Upper lobe of right lung (tissue), 1 donor: ENCODE results near the gene TSPO. TPM values are rescaled to one million over a fixed set of nuclear protein-coding genes. Genes with fewer than 3 reads are reported as not detected.
A peak's percentile ranks its signal among the peaks of the same experiment; 100 is the strongest.

ENCODE experiments used
- ATAC-seq: fragments of 200-7000 bp; cut with Tn5 transposase; one replicate; pipeline ENCODE4 v1.9.1; 2020; ENCODE audit warnings: mild to moderate bottlenecking, moderate library complexity
- DNase-seq: peaks from one replicate; pipeline ENCODE4 v3.0.0-alpha.2; 2020
- H3K27ac ChIP-seq: fragments of 200-600 bp; one replicate; pipeline ENCODE4 v1.8.0; 2022
- H3K27me3 ChIP-seq: fragments of 200-600 bp; one replicate; pipeline ENCODE4 v1.8.0; 2022; ENCODE audit warnings: mild to moderate bottlenecking
- H3K36me3 ChIP-seq: fragments of 200-600 bp; one replicate; pipeline ENCODE4 v1.8.0; 2022
- H3K4me1 ChIP-seq: fragments of 200-600 bp; one replicate; pipeline ENCODE4 v1.8.0; 2022
- H3K4me3 ChIP-seq: fragments of 200-600 bp; one replicate; pipeline ENCODE4 v1.8.0; 2022; ENCODE audit warnings: mild to moderate bottlenecking
- H3K9me3 ChIP-seq: fragments of 200-600 bp; one replicate; pipeline ENCODE4 v1.8.0; 2022
- intact Hi-C: fragments of 100-400 bp; cut with DNase I; formaldehyde crosslinking; loops from one replicate; pipeline ENCODE4 v1.11.0; 2022
- total RNA-seq: library from RNA; stranded (reverse); fragmentation: NEBNext Ultra II Directional; extraction: Animal tissue kit (Norgen Biotek cat#: 25700); gene quantifications from one replicate; pipeline ENCODE4 v1.2.1, GENCODE V29; 2021
- TF ChIP-seq, protein P1 (sequence below): fragments of 200-600 bp; IDR thresholded peaks from one replicate; pipeline ENCODE4 v1.8.0; 2022; ENCODE audit warnings: antibody characterized with exemption
- donor health status: DM: no; HTN: yes; CAD: no; lungs with severe emphysema.

Gene TSPO
- total RNA-seq, 1 donor from 2014 or later: 185 TPM

DNA sequence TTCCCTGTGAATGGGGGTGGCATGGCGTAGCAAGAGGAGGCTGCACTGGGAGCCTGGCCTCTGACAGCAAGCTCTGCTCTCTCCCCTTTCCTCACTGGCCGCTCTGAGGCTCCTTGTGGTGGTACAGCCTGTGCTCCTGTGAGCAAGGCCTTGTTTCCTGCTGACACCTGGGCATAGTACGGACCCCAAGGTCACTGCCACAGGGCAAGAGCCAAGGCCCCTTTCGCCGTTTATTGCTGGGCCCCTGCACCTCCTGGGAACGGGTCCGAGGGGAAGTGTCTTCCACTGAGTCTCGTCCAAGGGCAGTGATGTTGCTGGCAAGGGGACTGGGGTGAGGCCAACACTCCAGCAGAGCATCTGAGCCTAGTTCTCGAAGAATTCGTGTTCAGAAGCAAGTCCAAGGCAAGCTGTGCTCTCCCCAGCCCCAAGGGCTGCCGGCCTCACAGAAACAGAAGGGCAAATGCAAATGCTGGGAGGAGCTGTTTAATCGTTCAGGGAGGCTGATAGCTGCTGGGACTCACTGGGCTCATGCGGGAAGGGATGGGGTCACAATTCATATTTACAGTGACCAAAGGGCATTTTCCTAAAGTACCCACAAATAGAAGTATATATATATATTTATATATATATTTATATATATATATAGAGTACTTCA is 51.5 kb downstream of the TSPO start:
- TF ChIP-seq, protein P1, sequence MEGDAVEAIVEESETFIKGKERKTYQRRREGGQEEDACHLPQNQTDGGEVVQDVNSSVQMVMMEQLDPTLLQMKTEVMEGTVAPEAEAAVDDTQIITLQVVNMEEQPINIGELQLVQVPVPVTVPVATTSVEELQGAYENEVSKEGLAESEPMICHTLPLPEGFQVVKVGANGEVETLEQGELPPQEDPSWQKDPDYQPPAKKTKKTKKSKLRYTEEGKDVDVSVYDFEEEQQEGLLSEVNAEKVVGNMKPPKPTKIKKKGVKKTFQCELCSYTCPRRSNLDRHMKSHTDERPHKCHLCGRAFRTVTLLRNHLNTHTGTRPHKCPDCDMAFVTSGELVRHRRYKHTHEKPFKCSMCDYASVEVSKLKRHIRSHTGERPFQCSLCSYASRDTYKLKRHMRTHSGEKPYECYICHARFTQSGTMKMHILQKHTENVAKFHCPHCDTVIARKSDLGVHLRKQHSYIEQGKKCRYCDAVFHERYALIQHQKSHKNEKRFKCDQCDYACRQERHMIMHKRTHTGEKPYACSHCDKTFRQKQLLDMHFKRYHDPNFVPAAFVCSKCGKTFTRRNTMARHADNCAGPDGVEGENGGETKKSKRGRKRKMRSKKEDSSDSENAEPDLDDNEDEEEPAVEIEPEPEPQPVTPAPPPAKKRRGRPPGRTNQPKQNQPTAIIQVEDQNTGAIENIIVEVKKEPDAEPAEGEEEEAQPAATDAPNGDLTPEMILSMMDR: no peak
- Histone ChIP-seq H3K36me3 (no peaks in the 10 kb centered on the region), H3K27me3 (peaks cover 4% of the 10 kb centered on the region), H3K4me1 (no peaks in the 10 kb centered on the region), H3K4me3 (no peak overlapping the region), H3K9me3 (no peaks in the 10 kb centered on the region), H3K27ac (no peak overlapping the region)
- ATAC-seq (no peak), DNase-seq (no peak)
- intact Hi-C loops: no loop called here

DNA sequence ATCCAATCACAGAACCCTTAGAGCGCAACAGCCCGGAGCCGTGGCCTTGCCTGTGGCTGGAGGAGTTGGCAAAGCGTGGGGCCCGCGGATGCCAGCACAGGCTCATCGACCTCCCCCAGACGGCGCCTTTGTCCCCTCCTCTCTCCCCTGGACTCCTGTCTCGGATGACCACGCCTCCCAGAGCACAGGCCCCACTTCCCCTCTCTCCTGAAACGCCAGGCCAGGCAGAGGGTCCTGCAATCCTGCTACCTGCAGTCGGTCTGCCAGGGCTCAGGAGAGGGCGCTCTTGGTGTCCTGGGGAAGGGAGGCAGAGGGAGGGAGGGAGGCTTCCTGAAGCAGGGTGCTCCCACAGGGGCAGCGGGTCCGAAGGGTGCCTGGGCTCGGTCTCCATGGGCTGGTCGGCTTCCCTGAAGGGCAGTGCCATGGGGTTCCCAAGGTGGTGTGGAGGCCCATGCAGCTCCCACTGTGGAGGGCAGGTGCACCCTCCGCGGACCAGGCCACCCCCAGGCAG is 52.2 kb downstream of the TSPO start:
- DNase-seq (peak; percentile 66), ATAC-seq (no peak)
- Histone ChIP-seq H3K4me3 (no peak overlapping the region), H3K4me1 (no peaks in the 10 kb centered on the region), H3K27me3 (peaks cover 4% of the 10 kb centered on the region), H3K9me3 (no peaks in the 10 kb centered on the region), H3K36me3 (no peaks in the 10 kb centered on the region), H3K27ac (no peak overlapping the region)
- intact Hi-C loops: no loop called here
- TF ChIP-seq, protein P1: no peak

DNA sequence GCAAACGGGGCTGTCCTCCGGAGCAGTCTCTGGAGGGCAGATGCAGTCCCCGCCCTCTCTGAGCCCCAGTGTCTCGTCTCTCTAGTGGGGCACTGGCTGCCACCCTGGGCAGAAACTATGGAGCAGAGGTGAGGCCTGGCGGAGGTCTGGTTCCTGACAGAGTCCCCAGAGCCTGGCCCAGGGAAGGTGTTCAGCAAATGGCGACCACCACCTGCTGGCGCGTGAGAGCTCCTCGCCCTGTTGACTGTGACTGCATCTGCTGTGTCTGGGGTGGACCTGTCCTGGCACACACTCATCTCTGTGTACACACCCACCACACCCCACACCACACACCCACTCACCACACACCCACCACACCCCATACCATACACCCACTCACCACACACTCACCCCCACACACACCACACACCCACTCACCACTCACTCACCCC is 53.9 kb downstream of the TSPO start:
- Histone ChIP-seq H3K4me3 (no peak overlapping the region), H3K27ac (no peak overlapping the region), H3K9me3 (no peaks in the 10 kb centered on the region), H3K36me3 (no peaks in the 10 kb centered on the region), H3K27me3 (no peaks in the 10 kb centered on the region), H3K4me1 (no peaks in the 10 kb centered on the region)
- DNase-seq (no peak), ATAC-seq (no peak)
- TF ChIP-seq, protein P1: no peak
- intact Hi-C loops: no loop called here

DNA sequence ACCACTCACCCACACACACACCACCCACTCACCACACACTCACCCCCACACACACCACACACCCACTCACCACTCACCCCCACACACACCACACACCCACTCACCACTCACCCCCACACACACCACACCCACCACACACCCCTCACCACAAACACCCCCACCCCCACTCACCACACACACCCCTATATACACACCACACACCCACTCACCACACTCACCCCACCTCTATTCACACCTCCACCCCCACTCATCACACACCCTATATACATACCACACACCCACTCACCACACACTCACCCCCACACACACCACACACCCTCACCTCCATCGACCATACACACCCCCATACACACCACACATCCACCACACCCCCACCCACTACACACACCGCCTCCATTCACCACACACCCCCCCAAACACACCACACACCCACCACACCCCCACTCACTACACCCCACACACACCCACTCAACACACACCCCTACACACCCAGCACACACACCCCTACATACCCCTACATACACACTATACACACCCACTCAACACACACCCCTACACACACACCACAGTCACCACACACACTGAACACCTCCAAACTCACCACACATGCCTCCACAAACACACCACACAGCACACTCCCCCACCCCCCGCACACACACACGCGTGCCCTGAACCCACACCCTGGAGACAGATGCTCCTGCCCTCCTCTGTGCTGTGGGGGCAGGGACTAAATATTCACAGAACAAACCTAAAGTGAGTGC is 54.6 kb downstream of the TSPO start:
- Histone ChIP-seq H3K4me1 (no peaks in the 10 kb centered on the region), H3K27me3 (no peaks in the 10 kb centered on the region), H3K9me3 (no peaks in the 10 kb centered on the region), H3K27ac (no peak overlapping the region), H3K36me3 (no peaks in the 10 kb centered on the region), H3K4me3 (no peak overlapping the region)
- ATAC-seq: no peak
- TF ChIP-seq, protein P1: no peak
- no peak for DNase-seq
- intact Hi-C loops: no loop called here

DNA sequence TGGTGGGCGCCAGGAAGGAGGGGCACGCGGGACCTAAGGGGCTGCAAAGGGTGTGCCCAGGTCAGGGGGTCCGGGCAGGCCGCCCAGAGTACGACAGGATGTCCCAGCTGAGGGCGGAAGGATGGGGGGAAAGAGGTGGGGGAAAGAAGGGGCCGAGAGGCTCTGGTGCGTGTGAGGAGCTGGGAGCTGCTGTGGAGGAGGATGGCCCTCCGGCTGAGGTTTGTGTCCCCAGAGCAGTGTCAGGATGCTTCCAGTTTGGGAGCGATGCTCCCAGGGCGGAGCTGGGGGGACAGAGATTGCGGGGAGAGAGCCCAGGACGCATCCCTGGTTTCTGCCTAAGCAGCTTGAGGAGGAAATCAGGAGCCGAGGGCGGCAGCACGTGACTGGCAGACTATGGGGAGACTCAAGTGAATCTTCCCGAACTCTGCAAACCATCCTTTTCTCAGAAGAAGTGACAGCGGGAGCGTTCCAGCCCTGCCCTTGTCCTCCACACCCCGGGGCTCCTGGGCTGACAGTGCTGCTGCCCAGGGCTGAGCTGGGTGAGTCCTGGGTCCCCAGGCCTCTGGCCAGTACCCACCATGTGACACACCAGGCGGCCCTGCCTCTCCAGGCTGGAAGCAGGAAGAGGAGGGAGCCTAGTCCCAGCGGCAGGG is 55.3 kb downstream of the TSPO start:
- TF ChIP-seq, protein P1: no peak
- no peaks in the 10 kb centered on the region for H3K4me1 ChIP-seq
- no peaks in the 10 kb centered on the region for H3K27me3 ChIP-seq
- ATAC-seq (no peak), DNase-seq (no peak)
- H3K9me3 ChIP-seq: no peaks in the 10 kb centered on the region
- H3K27ac ChIP-seq: no peak overlapping the region
- no peaks in the 10 kb centered on the region for H3K36me3 ChIP-seq
- intact Hi-C loops: no loop called here
- no peak overlapping the region for H3K4me3 ChIP-seq
